ENCODE data around the gene SOX12.
A peak's percentile ranks its signal among the peaks of the same experiment; 100 is the strongest.
"Not testable (repeated sequence)": the region's sequence is repeated elsewhere in the genome, so short reads cannot be mapped to it uniquely, and the experiment has no call there.

The SOX12 gene

GRCh38 chr20:334578-334977 is 9.2 kb downstream of the SOX12 start:
- no peaks in the 10 kb centered on the region for H3K27me3 Mint-ChIP-seq
- no peak overlapping the region for H3K27ac Mint-ChIP-seq
- peaks cover 8% of the 10 kb centered on the region for H3K4me1 Mint-ChIP-seq (ENCODE audit: low read depth)
- no peaks in the 10 kb centered on the region for H3K36me3 Mint-ChIP-seq (ENCODE audit: low read depth)
- H3K4me3 Mint-ChIP-seq = no peak overlapping the region
- no peaks in the 10 kb centered on the region for H3K9me3 Mint-ChIP-seq

GRCh38 chr20:336040-336439 is 10.7 kb downstream of the SOX12 start:
- not testable (repeated sequence) for H3K9me3 Mint-ChIP-seq; H3K36me3 Mint-ChIP-seq (ENCODE audit: low read depth); H3K4me3 Mint-ChIP-seq; H3K27me3 Mint-ChIP-seq; H3K27ac Mint-ChIP-seq; H3K4me1 Mint-ChIP-seq (ENCODE audit: low read depth)

- Mint-ChIP-seq H3K4me1 (ENCODE audit: low read depth) (peaks cover 10% of the 10 kb centered on the region), H3K9me3 (peaks cover 4% of the 10 kb centered on the region), H3K27ac (no peak overlapping the region), H3K36me3 (ENCODE audit: low read depth) (peaks cover 11% of the 10 kb centered on the region), H3K27me3 (no peaks in the 10 kb centered on the region), H3K4me3 (no peak overlapping the region)
These were observed 16.3 kb downstream of the SOX12 start for GRCh38 chr20:341682-342081.

- Mint-ChIP-seq H3K36me3 (ENCODE audit: low read depth) (peaks cover 11% of the 10 kb centered on the region), H3K27me3 (no peaks in the 10 kb centered on the region), H3K4me3 (no peak overlapping the region), H3K9me3 (peaks cover 4% of the 10 kb centered on the region), H3K4me1 (ENCODE audit: low read depth) (peaks cover 12% of the 10 kb centered on the region), H3K27ac (no peak overlapping the region)
These were observed 17.8 kb downstream of the SOX12 start for GRCh38 chr20:343107-343506.

- peak overlapping the region; percentile 82 for H3K27ac Mint-ChIP-seq
- peaks cover 11% of the 10 kb centered on the region for H3K36me3 Mint-ChIP-seq (ENCODE audit: low read depth)
- H3K4me1 Mint-ChIP-seq (ENCODE audit: low read depth) = peaks cover 17% of the 10 kb centered on the region
These were observed 20.8 kb downstream of the SOX12 start for GRCh38 chr20:346033-346639.

GRCh38 chr20:346640-347316 is 21.4 kb downstream of the SOX12 start, which contains the start of gene NRSN2:
NRSN2 (plus strand) TSS chr20:347111; CDS start chr20:349644, 2,533 bp downstream.
- Mint-ChIP-seq H3K27me3 (no peaks in the 10 kb centered on the region), H3K9me3 (peaks cover 2% of the 10 kb centered on the region), H3K27ac (peak within 1 kb of the TSS; percentile 82), H3K4me3 (peak within 1 kb of the TSS; percentile 97), H3K4me1 (ENCODE audit: low read depth) (peaks cover 14% of the 10 kb centered on the region), H3K36me3 (ENCODE audit: low read depth) (peaks cover 10% of the 10 kb centered on the region)

More at GRCh38 chr20:346033-346639, 20.8 kb downstream of the SOX12 start:
- H3K4me3 Mint-ChIP-seq = peak overlapping the region; percentile 81
- H3K9me3 Mint-ChIP-seq = peaks cover 4% of the 10 kb centered on the region
- H3K27me3 Mint-ChIP-seq = no peaks in the 10 kb centered on the region

GRCh38 chr20:347317-347639 is 21.9 kb downstream of the SOX12 start:
- Mint-ChIP-seq H3K4me3 (peak overlapping the region; percentile 97), H3K27me3 (no peaks in the 10 kb centered on the region), H3K27ac (no peak overlapping the region), H3K9me3 (no peaks in the 10 kb centered on the region), H3K36me3 (ENCODE audit: low read depth) (peaks cover 5% of the 10 kb centered on the region), H3K4me1 (ENCODE audit: low read depth) (peaks cover 13% of the 10 kb centered on the region)

GRCh38 chr20:347640-348484 is 22.5 kb downstream of the SOX12 start:
- H3K4me1 Mint-ChIP-seq (ENCODE audit: low read depth) = peaks cover 13% of the 10 kb centered on the region
- H3K36me3 Mint-ChIP-seq (ENCODE audit: low read depth) = peaks cover 4% of the 10 kb centered on the region
- H3K4me3 Mint-ChIP-seq = peak overlapping the region; percentile 97
- H3K27me3 Mint-ChIP-seq = no peaks in the 10 kb centered on the region
- H3K9me3 Mint-ChIP-seq = no peaks in the 10 kb centered on the region
- peak overlapping the region; percentile 93 for H3K27ac Mint-ChIP-seq

GRCh38 chr20:348972-349841 is 23.9 kb downstream of the SOX12 start:
- Mint-ChIP-seq H3K4me3 (no peak overlapping the region), H3K27me3 (no peaks in the 10 kb centered on the region), H3K36me3 (ENCODE audit: low read depth) (no peaks in the 10 kb centered on the region), H3K4me1 (ENCODE audit: low read depth) (peaks cover 13% of the 10 kb centered on the region), H3K27ac (no peak overlapping the region), H3K9me3 (no peaks in the 10 kb centered on the region)

GRCh38 chr20:353166-353565 is 27.8 kb downstream of the SOX12 start:
- no peak overlapping the region for H3K27ac Mint-ChIP-seq
- H3K4me1 Mint-ChIP-seq (ENCODE audit: low read depth) = peaks cover 4% of the 10 kb centered on the region
- no peaks in the 10 kb centered on the region for H3K36me3 Mint-ChIP-seq (ENCODE audit: low read depth)
- H3K9me3 Mint-ChIP-seq = no peaks in the 10 kb centered on the region
- no peaks in the 10 kb centered on the region for H3K27me3 Mint-ChIP-seq
- no peak overlapping the region for H3K4me3 Mint-ChIP-seq

GRCh38 chr20:354298-354977 is 29.1 kb downstream of the SOX12 start:
- H3K27me3 Mint-ChIP-seq = no peaks in the 10 kb centered on the region
- H3K36me3 Mint-ChIP-seq (ENCODE audit: low read depth) = no peaks in the 10 kb centered on the region
- H3K4me1 Mint-ChIP-seq (ENCODE audit: low read depth) = no peaks in the 10 kb centered on the region
- H3K27ac Mint-ChIP-seq = no peak overlapping the region
- H3K4me3 Mint-ChIP-seq = no peak overlapping the region
- no peaks in the 10 kb centered on the region for H3K9me3 Mint-ChIP-seq

- not testable (repeated sequence) for H3K4me3 Mint-ChIP-seq; H3K36me3 Mint-ChIP-seq (ENCODE audit: low read depth); H3K27me3 Mint-ChIP-seq; H3K27ac Mint-ChIP-seq; H3K9me3 Mint-ChIP-seq; H3K4me1 Mint-ChIP-seq (ENCODE audit: low read depth)
These were observed 30.8 kb downstream of the SOX12 start for GRCh38 chr20:356154-356553.

- H3K36me3 Mint-ChIP-seq (ENCODE audit: low read depth) = no peaks in the 10 kb centered on the region
These were observed 31.4 kb downstream of the SOX12 start for GRCh38 chr20:356745-357144.

GRCh38 chr20:358891-359555 is 33.7 kb downstream of the SOX12 start:
- Mint-ChIP-seq H3K36me3 (ENCODE audit: low read depth) (no peaks in the 10 kb centered on the region), H3K9me3 (no peaks in the 10 kb centered on the region), H3K4me3 (no peak overlapping the region), H3K4me1 (ENCODE audit: low read depth) (peaks cover 9% of the 10 kb centered on the region), H3K27me3 (no peaks in the 10 kb centered on the region), H3K27ac (no peak overlapping the region)

More at GRCh38 chr20:356745-357144, 31.4 kb downstream of the SOX12 start:
- Mint-ChIP-seq H3K9me3 (no peaks in the 10 kb centered on the region), H3K27ac (no peak overlapping the region), H3K4me3 (no peak overlapping the region), H3K4me1 (ENCODE audit: low read depth) (no peaks in the 10 kb centered on the region), H3K27me3 (no peaks in the 10 kb centered on the region)

All from stimulated activated naive CD8-positive, alpha-beta T cell treated with anti-CD3 and anti-CD28 coated beads, Interleukin-15, Interleukin-2, amounts not matched to agents 100 ng/mL and 50 ng/mL, for 24 hours (primary cell).